HG02870 (cell line): Measurements from ENCODE around the gene GOLGA8M.
"Not testable (repeated sequence)": the region's sequence is repeated elsewhere in the genome, so short reads cannot be mapped to it uniquely, and the experiment has no call there.

Experiments used
- ATAC-seq: cut with Tn5 transposase; IDR thresholded peaks from one replicate; pipeline ENCODE4 v1.9.1; 2021; ENCODE audit warnings: mild to moderate bottlenecking, moderate library complexity; ENCODE audit not compliant: unreplicated experiment

Gene GOLGA8M

DNA sequence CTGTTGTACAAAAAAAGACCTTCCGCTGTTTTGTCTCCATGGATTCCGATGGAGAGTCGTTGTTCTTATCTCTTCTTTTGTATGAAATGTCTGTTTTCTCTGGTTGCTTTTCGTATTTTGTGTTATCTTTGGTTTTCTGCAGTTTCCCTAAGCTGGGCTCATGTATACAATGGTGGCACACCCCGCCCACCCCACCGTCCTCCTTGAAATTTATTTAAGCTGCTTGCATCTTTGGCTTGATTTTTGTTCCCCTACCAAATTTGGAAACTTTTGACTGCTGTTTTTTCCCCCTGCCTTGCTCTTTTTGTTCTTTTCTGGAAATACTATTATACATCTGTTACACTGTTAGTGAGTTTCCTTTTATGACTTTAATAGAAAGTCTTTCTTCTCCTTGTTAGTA is 47.6 kb downstream of the GOLGA8M start:
- not testable (repeated sequence) for ATAC-seq

GRCh38 chr15:28663717-28664116 is 48.5 kb downstream of the GOLGA8M start:
- not testable (repeated sequence) for ATAC-seq

DNA sequence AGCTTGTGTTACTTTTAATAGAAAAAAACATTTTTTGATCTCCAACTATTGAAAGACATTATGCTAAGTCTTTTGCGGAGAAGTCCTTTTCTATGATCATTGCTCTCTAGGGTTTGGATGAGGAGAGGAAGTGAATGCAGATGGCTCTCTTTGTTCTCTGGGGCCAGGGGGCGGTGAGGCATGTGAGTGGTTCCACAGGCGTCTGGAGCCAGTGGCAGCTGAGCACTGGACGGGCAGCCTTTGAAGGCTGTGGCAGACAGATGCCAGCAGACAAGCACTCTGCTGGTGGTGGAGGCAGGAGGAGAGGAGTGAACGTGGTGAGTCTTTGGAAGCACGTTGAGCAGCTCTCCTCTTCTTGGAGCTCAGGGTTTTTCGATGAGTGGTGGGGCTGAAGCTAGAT is 51.5 kb downstream of the GOLGA8M start:
- not testable (repeated sequence) for ATAC-seq

- not testable (repeated sequence) for ATAC-seq
These were observed 56.2 kb downstream of the GOLGA8M start for GRCh38 chr15:28656018-28656360.

DNA sequence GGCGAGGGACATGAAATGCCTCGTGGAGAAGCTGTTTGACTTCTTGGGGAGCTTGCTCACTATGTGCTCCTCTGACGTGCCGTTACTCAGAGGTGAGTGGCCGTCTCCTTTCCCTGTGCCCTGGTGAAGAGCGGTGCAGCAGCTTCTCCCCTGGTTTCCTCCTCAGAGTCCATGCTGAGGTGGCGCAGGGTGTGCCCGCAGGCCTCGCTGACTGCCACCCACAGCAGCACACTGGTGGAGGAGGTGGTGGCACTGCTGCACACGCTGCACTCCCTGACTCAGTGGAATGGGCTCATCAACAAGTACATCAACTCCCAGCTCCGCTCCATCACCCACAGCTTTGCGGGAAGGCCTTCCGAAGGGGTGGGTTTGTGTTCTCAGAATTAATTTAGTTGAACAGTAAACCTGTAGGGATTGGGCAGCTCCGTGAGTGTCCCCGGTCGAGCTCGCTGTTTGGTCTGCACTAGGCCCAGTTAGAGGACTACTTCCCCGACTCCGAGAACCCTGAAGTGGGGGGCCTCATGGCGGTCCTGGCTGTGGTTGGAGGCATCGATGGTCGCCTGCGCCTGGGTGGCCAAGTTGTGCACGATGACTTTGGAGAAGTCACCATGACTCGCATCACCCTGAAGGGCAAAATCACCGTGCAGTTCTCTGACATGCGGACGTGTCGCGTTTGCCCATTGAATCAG is 56.7 kb downstream of the GOLGA8M start:
- ATAC-seq, result not testable (repeated sequence)

- not testable (repeated sequence) for ATAC-seq
These were observed 58.0 kb downstream of the GOLGA8M start for GRCh38 chr15:28654194-28654593.

DNA sequence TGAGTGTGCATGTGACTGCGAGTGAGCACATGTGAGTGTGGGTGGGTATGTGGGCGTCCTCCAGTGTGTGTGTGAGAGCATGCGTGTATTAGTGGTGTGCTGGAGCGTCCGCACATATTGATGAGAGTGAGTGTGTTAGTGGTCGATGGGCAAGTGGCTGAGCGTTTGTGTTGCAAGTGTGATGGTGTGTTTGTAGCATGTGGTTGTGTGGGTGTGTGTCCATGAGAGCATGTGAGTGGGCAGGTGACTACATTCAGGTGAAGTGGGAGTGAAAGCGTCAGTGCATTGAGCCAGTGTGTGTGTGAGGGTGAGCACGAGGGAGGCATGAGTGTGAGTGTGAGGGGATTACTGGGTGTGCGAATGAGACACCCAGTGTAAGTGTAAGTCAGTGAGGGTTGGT is 59.7 kb downstream of the GOLGA8M start:
- ATAC-seq, result not testable (repeated sequence)
